Transverse colon (tissue), 3 donors: ENCODE results near the gene IL12RB2.

Experiments
- CTCF ChIP-seq, 5 experiments: fragments of 200-600 bp in 3 of 5; fragments of 450-650 bp in 2 of 5; sonication (generic) in 3 of 5; IDR thresholded peaks; 1 replicate in 2 of 5; 2 replicates in 3 of 5; pipeline ENCODE4 v1.5.1; 2016 to 2017; ENCODE audit warnings: antibody characterized with exemption in 5 of 5, inconsistent platforms in 3 of 5, mild to moderate bottlenecking in 2 of 5, moderate library complexity in 1 of 5
- POLR2A ChIP-seq: fragments of 450-650 bp; IDR thresholded peaks from one replicate; pipeline ENCODE4 v1.6.1; 2016; ENCODE audit warnings: antibody characterized with exemption, mild to moderate bottlenecking, moderate library complexity

- no peak for TF ChIP-seq POLR2A
- TF ChIP-seq CTCF (IDR thresholded peaks at IDR 0.05), result no peak
Observed at GRCh38 chr1:67404212-67404620, 96.5 kb downstream of the IL12RB2 start.
